Measurements from ENCODE around the gene OPRD1. TPM values are rescaled to one million over a fixed set of nuclear protein-coding genes. Genes with fewer than 3 reads are reported as not detected.
"Not testable (repeated sequence)": the region's sequence is repeated elsewhere in the genome, so short reads cannot be mapped to it uniquely, and the experiment has no call there.

The OPRD1 gene
- polyA plus RNA-seq, 3 donors from 2014 or later = 0.03 TPM; not detected in 2

DNA sequence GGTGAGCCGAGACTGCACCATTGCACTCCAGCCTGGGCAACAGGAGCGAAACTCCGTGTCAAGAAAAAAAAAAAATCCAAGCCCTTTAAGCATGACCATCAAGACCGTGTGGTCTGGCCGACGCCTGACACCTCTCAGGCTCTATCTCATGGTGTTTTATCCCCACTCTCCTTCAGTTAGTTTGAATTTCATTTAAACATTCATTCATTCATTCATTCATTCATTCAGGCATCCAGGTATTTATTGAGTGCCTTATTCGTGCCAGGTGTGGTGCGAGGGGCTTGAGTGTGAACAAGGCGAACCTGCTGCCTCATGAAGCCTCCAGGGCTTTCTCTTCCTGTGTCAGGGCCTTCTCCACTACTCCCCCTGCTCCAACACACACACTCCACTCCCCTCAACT, 22.6 kb upstream of the OPRD1 start:
- Mint-ChIP-seq H3K4me3 (no peak overlapping the region), H3K4me1 (peaks cover 8 to 11% of the 10 kb centered on the region in 2 donors), H3K27me3 (ENCODE audit: low read depth in 3 of 3) (peaks cover 2 to 5% (median 3%) of the 10 kb centered on the region in 3 donors), H3K36me3 (no peaks in the 10 kb centered on the region), H3K27ac (no peak overlapping the region), H3K9me3 (no peaks in the 10 kb centered on the region)
- DNase-seq = no peak

GRCh38 chr1:28789816-28790215, 22.2 kb upstream of the OPRD1 start:
- H3K4me3 Mint-ChIP-seq = no peak overlapping the region
- H3K27me3 Mint-ChIP-seq (ENCODE audit: low read depth in 3 of 3) = peaks cover 2 to 5% (median 3%) of the 10 kb centered on the region in 3 donors

DNA sequence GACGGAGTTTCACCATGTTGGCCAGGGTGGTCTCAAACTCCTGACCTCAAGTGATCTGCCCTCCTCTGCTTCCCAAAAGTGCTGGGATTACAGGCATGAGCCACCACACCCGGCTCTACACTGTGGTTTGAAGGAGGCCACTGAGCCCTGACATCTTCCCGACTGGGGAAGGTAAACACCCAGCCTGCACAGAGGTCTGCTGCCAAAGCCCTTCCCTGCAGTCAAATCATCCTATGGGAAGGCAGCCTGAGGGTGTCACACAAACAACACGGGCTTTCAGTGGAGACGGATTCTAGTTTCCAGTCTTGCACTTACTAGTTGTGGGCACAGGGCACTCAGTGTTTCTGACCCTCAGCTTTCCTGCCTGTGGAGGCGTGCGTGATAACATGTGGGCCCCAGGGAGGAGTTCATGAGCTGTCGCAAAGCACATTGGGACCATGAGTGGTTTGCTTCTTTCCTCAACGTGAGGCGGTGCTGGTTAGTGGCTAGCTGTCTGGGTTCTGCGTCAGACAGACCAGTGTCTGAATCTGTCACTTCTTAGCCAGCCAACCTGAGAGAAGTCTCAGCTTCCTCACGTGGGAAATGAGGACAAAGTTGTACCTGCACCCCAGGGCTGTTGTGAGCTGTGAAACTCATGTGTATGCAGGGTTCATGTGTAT, 21.5 kb upstream of the OPRD1 start:
- no peak for DNase-seq
- H3K9me3 Mint-ChIP-seq = no peaks in the 10 kb centered on the region
- peaks cover 3 to 4% of the 10 kb centered on the region in 2 donors for H3K4me1 Mint-ChIP-seq
- no peak overlapping the region for H3K27ac Mint-ChIP-seq
- H3K4me3 Mint-ChIP-seq = no peak overlapping the region
- peaks cover 2 to 8% (median 3%) of the 10 kb centered on the region in 3 donors for H3K27me3 Mint-ChIP-seq (ENCODE audit: low read depth in 3 of 3)
- H3K36me3 Mint-ChIP-seq = no peaks in the 10 kb centered on the region

More at GRCh38 chr1:28789816-28790215, 22.2 kb upstream of the OPRD1 start:
- Mint-ChIP-seq H3K9me3 (no peaks in the 10 kb centered on the region), H3K27ac (no peak overlapping the region), H3K4me1 (peaks cover 8 to 11% of the 10 kb centered on the region in 2 donors), H3K36me3 (no peaks in the 10 kb centered on the region)
- no peak for DNase-seq

GRCh38 chr1:28791929-28792328, 20.0 kb upstream of the OPRD1 start:
- DNase-seq, H3K4me1 Mint-ChIP-seq, H3K36me3 Mint-ChIP-seq, H3K9me3 Mint-ChIP-seq, H3K27ac Mint-ChIP-seq, H3K4me3 Mint-ChIP-seq: not testable (repeated sequence)
- peaks cover 3 to 11% (median 3%) of the 10 kb centered on the region in 3 donors for H3K27me3 Mint-ChIP-seq (ENCODE audit: low read depth in 3 of 3)

DNA sequence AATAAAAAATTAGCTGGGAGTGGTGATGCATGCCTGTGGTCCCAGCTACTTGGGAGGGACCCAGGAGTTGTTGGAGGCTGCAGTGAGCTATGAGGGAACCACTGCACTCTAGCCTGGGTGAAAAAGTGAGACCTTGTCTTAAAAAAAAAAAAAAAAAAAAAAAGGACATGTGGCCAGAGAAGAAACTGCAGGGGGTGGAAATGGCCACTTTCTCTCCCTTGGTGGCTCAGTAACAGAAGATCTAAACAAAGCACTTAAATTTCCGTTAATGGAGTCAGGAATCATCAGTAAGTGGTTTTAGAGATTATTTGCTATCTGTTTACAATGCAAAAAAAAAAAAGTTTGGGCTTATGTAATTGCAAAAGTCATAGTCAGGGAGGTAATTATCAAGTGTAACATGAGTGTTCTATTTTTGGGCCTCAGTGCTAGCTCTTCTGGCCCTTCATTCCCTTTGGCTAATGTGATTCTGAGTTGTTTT, 19.3 kb upstream of the OPRD1 start:
- no peak for DNase-seq
- Mint-ChIP-seq H3K27me3 (ENCODE audit: low read depth in 3 of 3) (peaks cover 3 to 11% (median 3%) of the 10 kb centered on the region in 3 donors), H3K4me3 (no peak overlapping the region), H3K4me1 (no peaks in the 10 kb centered on the region), H3K9me3 (no peaks in the 10 kb centered on the region), H3K27ac (no peak overlapping the region), H3K36me3 (no peaks in the 10 kb centered on the region)

- not testable (repeated sequence) for H3K9me3 Mint-ChIP-seq, DNase-seq, H3K4me3 Mint-ChIP-seq, H3K36me3 Mint-ChIP-seq, H3K27ac Mint-ChIP-seq, H3K4me1 Mint-ChIP-seq
- H3K27me3 Mint-ChIP-seq (ENCODE audit: low read depth in 3 of 3) = peaks cover 3 to 17% (median 3%) of the 10 kb centered on the region in 3 donors
These were observed 17.4 kb upstream of the OPRD1 start for GRCh38 chr1:28794582-28794981.

GRCh38 chr1:28796352-28797211, 15.4 kb upstream of the OPRD1 start:
- no peak for DNase-seq
- no peaks in the 10 kb centered on the region for H3K36me3 Mint-ChIP-seq
- no peak overlapping the region for H3K27ac Mint-ChIP-seq
- no peak overlapping the region for H3K4me3 Mint-ChIP-seq
- H3K9me3 Mint-ChIP-seq = no peaks in the 10 kb centered on the region
- peaks cover 3 to 17% (median 6%) of the 10 kb centered on the region in 3 donors for H3K27me3 Mint-ChIP-seq (ENCODE audit: low read depth in 3 of 3)
- no peaks in the 10 kb centered on the region for H3K4me1 Mint-ChIP-seq

DNA sequence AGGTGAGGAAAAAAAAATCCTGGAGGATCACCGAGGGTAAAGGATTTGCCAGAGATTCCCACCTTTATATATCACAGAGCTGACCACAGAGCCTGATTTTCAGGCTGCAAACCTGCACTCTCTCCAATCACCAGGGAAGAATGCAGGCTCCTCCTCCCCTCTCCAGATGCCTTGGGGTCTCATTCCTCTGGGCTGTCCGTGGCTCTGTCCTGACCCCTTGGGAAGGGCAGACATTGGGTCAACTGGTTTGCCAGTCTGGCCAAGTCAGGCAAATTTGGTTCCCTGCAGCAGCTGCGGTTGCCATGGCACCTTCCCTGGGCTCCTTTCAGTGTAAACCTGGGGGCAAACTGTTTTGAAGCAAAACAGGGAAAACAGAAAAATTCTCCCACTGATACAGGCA, 11.6 kb upstream of the OPRD1 start:
- no peak overlapping the region for H3K4me3 Mint-ChIP-seq
- no peaks in the 10 kb centered on the region for H3K36me3 Mint-ChIP-seq
- H3K4me1 Mint-ChIP-seq = no peaks in the 10 kb centered on the region
- no peaks in the 10 kb centered on the region for H3K9me3 Mint-ChIP-seq
- no peak for DNase-seq
- peaks cover 1 to 10% (median 7%) of the 10 kb centered on the region in 3 donors for H3K27me3 Mint-ChIP-seq (ENCODE audit: low read depth in 3 of 3)
- H3K27ac Mint-ChIP-seq = no peak overlapping the region

- H3K4me1 Mint-ChIP-seq = no peaks in the 10 kb centered on the region
- H3K9me3 Mint-ChIP-seq = no peaks in the 10 kb centered on the region
- H3K36me3 Mint-ChIP-seq = no peaks in the 10 kb centered on the region
- peaks cover 1 to 8% (median 8%) of the 10 kb centered on the region in 3 donors for H3K27me3 Mint-ChIP-seq (ENCODE audit: low read depth in 3 of 3)
- DNase-seq = no peak
- no peak overlapping the region for H3K4me3 Mint-ChIP-seq
- H3K27ac Mint-ChIP-seq = no peak overlapping the region
These were observed 10.5 kb upstream of the OPRD1 start for GRCh38 chr1:28801461-28801860.

GRCh38 chr1:28803051-28803450, 8.9 kb upstream of the OPRD1 start:
- H3K27ac Mint-ChIP-seq = no peak overlapping the region
- no peaks in the 10 kb centered on the region for H3K4me1 Mint-ChIP-seq
- H3K27me3 Mint-ChIP-seq (ENCODE audit: low read depth in 3 of 3) = peaks cover 1 to 8% (median 7%) of the 10 kb centered on the region in 3 donors
- H3K4me3 Mint-ChIP-seq = no peak overlapping the region
- H3K36me3 Mint-ChIP-seq = no peaks in the 10 kb centered on the region
- no peak for DNase-seq
- no peaks in the 10 kb centered on the region for H3K9me3 Mint-ChIP-seq

- H3K27me3 Mint-ChIP-seq (ENCODE audit: low read depth in 3 of 3) = peaks cover 1 to 8% (median 6%) of the 10 kb centered on the region in 3 donors
These were observed 8.3 kb upstream of the OPRD1 start for GRCh38 chr1:28803662-28804061.

GRCh38 chr1:28804071-28804470, 7.9 kb upstream of the OPRD1 start:
- no peaks in the 10 kb centered on the region for H3K9me3 Mint-ChIP-seq
- H3K36me3 Mint-ChIP-seq = no peaks in the 10 kb centered on the region
- H3K27ac Mint-ChIP-seq = no peak overlapping the region
- H3K4me3 Mint-ChIP-seq = no peak overlapping the region
- no peak for DNase-seq
- peaks cover 2 to 8% (median 2%) of the 10 kb centered on the region in 3 donors for H3K27me3 Mint-ChIP-seq (ENCODE audit: low read depth in 3 of 3)
- no peaks in the 10 kb centered on the region for H3K4me1 Mint-ChIP-seq

More at GRCh38 chr1:28803662-28804061, 8.3 kb upstream of the OPRD1 start:
- no peak overlapping the region for H3K4me3 Mint-ChIP-seq
- H3K27ac Mint-ChIP-seq = no peak overlapping the region
- no peaks in the 10 kb centered on the region for H3K9me3 Mint-ChIP-seq
- no peak for DNase-seq
- H3K4me1 Mint-ChIP-seq = no peaks in the 10 kb centered on the region
- H3K36me3 Mint-ChIP-seq = no peaks in the 10 kb centered on the region

DNA sequence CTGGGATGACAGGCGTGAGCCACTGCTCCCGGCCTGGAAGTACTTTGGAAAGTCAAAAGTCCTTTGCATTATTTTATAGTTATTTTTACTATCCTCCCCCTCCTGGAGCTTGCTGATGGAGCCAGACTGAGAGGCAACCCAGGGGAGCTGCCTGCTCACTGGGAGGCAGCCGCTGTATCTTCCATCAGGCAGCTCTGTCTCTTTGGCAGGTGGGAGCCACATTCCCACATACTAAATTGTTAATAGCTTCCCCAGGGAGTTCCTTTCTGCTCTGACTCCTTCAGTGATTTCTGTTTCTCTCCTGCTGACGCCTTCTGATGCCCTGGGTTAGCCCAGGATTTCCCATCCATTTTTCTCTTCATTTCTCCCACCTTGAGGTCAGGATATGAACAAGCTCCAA, 4.9 kb upstream of the OPRD1 start:
- Mint-ChIP-seq H3K27me3 (ENCODE audit: low read depth in 3 of 3) (peaks cover 4 to 12% (median 6%) of the 10 kb centered on the region in 3 donors), H3K4me1 (no peaks in the 10 kb centered on the region), H3K4me3 (no peak overlapping the region), H3K36me3 (no peaks in the 10 kb centered on the region), H3K9me3 (no peaks in the 10 kb centered on the region), H3K27ac (no peak overlapping the region)
- no peak for DNase-seq

- H3K4me3 Mint-ChIP-seq = no peak overlapping the region
- no peaks in the 10 kb centered on the region for H3K36me3 Mint-ChIP-seq
- peaks cover 4 to 12% (median 6%) of the 10 kb centered on the region in 3 donors for H3K27me3 Mint-ChIP-seq (ENCODE audit: low read depth in 3 of 3)
- H3K27ac Mint-ChIP-seq = no peak overlapping the region
- no peaks in the 10 kb centered on the region for H3K4me1 Mint-ChIP-seq
- H3K9me3 Mint-ChIP-seq = no peaks in the 10 kb centered on the region
- no peak for DNase-seq
These were observed 4.0 kb upstream of the OPRD1 start for GRCh38 chr1:28807986-28808385.
